Stromal cell of bone marrow (primary cell): ENCODE measurements around the gene RAB10.

ENCODE experiments used
- DNase-seq: peaks from one replicate; pipeline ENCODE4 v3.0.0-alpha.2; 2012; ENCODE audit warnings: low read depth

RAB10 gene

DNA sequence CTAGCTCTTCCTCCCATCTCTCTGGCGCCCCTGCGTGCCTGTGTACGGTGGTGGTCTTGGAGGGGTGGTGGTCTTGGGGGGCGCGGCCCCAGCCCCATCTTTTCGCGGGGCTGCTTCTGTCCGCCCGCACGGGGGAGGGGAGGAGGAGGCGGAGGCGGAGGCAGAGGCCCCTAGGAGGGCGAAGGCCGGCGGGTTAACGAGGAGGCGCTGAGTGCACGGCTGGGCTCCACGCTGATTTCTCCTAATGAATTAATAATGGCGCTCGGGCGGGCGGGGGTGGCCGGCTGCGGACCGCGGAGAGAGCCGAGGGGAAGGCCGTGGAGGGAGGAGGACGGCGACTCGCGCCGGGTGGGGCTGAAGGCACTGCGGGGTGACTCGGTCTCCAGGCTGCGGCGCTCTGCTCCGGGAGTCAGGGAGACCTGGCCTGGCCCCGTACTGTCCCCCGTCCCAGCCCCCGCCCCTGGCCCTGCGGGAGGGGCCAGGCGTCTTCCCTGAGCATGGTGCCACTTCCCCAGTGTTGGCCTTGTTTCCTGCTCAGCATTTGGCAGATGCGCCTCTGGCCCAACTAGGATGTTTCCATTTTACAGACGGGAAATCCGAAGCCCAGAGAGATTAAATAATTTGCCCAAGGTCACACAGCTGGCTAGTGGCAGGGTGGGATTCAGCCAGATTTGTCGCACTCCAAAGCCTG, 145.0 kb downstream of the RAB10 start:
- no peak for DNase-seq

DNA sequence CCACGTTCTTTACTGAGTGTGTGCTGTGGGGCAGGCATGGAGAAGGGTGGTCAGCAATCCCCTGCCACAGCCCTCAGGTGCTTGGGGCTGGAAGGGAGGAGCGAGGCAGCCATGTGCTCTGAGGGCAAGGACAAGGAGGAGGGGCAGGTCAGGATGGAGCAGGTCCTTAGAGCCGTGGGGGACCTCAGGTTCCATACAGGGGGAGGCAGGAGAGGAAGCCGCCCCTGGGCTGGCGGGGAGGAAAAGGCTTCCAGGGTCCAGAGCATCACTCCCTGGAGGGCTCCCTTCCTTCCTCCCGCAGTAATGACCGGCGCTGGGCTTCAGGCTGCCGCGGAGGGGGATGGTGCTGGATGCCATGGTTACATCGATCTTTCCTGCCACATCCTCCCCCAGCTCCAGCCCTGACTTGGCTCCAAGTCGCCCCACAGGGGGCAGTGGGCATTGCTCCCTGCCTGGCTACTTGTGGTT, 145.6 kb downstream of the RAB10 start:
- DNase-seq: no peak

DNA sequence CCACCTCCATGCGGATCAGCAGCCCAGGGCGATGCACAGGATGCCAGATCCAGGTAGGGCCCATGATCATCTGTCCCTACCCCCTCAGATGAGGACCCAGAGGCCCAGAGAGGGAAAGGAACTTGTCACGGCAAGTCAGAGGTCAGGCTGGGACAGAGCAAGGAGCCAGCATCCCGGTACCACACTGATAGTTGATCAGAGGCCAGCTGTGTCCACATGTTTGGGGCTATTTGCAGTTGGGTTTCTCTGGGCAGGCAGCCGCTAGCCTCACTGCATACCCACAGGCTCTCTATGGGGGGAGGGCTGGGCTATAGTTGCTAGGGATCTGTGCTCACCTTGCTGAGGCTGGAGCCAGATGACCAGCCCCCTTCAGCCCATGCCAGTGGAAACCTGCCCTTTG, 148.6 kb downstream of the RAB10 start:
- DNase-seq: no peak

DNA sequence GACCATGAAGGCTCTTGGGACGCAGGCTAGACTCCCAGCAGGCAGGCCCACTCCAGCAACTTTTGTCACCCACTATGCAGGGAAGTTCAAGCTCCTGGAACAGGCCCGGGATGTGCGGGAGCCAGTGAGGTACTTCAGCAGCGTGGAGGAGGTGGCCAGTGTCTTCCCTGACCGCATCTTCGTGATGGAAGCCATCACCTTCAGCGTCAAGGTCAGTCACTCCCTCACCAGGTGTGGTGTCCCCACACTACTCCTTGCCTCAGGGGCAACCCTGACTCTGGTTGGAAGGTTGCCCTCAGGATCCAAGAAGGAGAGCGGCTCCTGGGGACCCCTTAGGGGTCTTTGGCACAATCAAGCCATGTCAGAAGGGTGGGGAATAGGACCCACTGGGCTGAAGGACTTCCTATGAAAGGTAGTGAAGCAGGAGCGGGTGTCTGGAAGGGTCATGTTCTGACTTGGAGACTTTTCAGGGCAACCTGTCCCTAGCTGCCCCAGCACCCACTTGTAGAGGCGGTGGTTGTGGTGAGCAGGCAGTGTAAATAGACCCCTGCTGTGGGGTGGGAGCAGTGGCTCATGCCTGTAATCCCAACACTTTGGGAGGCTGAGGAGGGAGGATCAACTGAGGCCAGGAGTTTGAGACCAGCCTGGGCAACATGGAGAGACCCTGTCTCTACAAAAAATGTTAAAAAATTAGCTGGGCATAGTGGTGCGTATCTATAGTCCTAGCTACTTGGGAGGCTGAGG, 149.2 kb downstream of the RAB10 start:
- DNase-seq: no peak

DNA sequence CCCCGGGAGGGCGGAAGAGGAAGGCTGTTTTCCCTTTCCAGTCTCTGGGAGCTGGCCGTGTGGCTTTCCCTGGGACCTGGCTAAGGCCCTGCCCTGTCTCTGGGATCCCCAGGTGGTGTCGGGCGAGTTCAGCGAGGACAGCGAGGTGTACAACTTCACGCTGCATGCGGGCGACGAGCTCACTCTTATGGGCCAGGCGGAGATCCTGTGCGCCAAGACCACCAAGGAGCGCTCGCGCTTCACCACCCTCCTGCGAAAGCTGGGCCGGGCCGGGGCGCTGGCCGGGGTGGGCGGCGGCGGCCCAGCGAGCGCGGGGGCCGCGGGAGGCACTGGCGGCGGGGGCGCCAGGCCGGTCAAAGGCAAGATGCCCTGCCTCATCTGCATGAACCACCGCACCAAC, 150.2 kb downstream of the RAB10 start:
- DNase-seq: no peak

DNA sequence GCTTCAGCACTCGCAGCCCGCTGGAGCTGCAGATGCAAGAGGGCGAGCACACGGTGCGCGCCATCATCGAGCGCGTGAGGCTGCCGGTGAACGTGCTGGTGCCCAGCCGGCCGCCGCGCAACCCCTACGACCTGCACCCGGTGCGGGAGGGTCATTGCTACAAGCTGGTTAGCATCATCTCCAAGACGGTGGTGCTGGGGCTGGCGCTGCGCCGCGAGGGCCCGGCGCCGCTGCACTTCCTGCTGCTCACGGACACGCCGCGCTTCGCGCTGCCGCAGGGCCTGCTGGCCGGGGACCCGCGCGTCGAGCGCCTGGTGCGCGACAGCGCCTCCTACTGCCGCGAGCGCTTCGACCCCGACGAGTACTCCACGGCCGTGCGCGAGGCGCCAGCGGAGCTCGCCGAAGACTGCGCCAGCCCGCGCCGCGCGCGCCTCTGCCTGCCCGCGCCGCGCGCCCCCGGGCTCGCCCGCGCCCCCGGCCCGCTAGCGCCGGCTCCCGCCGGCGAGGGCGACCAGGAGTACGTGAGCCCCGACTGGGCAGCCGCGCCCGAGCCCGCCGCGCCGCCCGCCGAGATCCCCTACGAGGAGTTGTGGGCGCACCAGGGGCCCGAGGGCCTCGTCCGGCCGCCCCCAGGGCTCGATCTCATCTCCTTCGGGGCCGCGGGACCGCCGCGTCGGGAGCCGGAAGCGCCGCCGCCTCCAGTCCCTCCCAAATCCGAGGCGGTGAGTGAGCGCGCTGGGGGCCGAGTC, 150.8 kb downstream of the RAB10 start:
- DNase-seq: peak; percentile 63

DNA sequence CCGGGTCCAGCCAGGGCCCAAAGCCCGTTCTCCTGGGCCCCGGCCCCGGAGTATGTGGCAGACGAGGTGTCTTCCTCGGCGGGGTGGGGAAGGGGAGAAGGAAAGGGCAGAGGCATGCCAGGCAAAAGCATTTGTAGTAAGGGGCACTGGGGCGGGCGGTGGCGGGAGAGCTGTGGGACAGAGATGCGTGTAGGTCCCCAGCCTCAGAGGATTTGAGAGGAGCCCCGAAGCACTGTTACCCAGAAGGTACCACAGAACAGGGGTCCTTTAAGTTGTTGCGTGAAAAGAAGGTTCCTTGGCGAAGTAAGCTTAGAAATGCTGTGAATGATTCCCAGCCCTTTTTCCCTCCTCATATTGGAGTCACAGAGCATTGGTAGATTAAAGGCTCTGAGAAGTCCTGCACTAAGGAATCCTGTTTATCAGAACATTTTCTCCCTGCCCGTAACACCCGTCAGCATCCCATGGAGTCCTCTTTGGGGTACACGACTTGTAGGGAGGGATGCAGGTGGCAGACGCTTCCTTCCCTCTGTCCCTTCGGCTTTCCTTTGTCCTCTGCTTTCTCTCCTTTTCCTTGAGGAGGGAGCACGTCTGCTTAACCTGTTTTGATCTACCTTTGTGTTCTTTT, 151.5 kb downstream of the RAB10 start:
- DNase-seq: no peak

DNA sequence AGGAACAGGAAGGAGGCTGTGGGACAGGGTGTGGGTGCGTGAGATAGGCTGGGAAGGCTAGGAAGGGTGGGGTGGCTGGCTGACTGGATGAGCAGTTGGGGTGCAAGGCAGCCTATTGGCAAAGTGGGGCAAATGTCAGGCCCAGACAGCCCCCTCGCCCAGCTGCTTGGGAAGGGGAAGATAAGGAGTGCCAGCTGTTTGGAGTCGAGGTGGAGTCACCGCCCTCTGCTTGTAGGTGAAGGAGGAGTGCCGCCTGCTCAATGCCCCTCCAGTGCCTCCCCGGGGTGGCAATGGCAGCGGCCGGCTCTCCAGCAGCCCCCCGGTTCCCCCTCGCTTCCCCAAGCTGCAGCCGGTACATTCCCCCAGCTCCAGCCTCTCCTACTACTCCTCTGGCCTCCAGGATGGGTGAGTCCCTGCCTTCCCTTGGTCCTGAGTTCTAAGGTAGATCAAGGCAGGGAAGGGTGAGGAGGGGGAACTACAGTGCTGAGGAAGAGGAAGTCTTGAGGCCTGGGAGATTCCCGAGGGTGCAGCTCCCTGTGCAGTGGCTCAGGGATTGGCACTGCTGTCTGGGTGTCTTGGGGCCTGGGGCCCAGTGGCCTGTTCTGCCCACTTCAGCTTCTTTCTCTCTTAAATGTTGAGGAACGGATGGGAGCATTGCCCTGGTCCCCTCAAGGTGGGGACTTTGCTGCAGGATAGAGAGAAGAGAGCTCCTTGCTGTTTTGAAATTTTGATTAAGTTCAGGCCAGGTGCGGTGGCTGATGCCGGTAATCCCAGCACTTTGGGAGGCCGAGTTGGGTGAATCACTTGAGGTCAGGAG, 152.3 kb downstream of the RAB10 start:
- no peak for DNase-seq
